ENCODE data around the gene EIF4G3. TPM values are rescaled to one million over a fixed set of nuclear protein-coding genes. Genes with fewer than 3 reads are reported as not detected.
A peak's percentile ranks its signal among the peaks of the same experiment; 100 is the strongest.

EIF4G3 gene
- total and polyA plus RNA-seq, 2 of the 8 experiments (the other 6 are each of a cell fraction or from before 2014, with no cell fraction given) = 47.5 to 66.6 TPM

- no peak overlapping the region for H2BK5ac ChIP-seq (ENCODE audit: low read depth, low read length)
- peaks cover 0 to 9% (median 3%) of the 10 kb centered on the region in 4 experiments; a peak in 3 of 7 replicates for H3K27me3 ChIP-seq (replicated peaks in 1 of 4; ENCODE audit: control insufficient read depth in 3 of 4, extremely low read depth in 1 of 4, insufficient read depth in 3 of 4, low read length in 3 of 4)
- no peak for TF ChIP-seq E2F6 (IDR thresholded peaks at IDR 0.05)
- H2BK120ac ChIP-seq (replicated peaks; ENCODE audit: low read depth, low read length) = no peak overlapping the region
- peaks cover 6% of the 10 kb centered on the region for H3K23me2 ChIP-seq (ENCODE audit: low read depth, low read length)
- H2AFZ ChIP-seq (ENCODE audit: low read length) = no peak overlapping the region
- ChIA-PET POLR2A (ENCODE audit: partially characterized antibody) (interaction anchor here (0.9 to 2.4 kb wide), 4 partner anchors 9 to 91 kb away, joined by 3 to 7 read pairs (median 4); no protein-coding TSS in a partner anchor), CTCF (ENCODE audit: partially characterized antibody) (interaction anchor here (0.7 kb wide), 1 partner anchor 80 kb away, joined by 3 read pairs; no protein-coding TSS in a partner anchor)
- H4K91ac ChIP-seq (replicated peaks; ENCODE audit: insufficient read length, low read length) = no peak overlapping the region
- DNase-seq (ENCODE audit: low read depth in 1 of 2, low spot score in 2 of 2) (no peak), FAIRE-seq (no peak)
- H3K4me2 ChIP-seq (ENCODE audit: insufficient read depth in 1 of 2, low read depth in 2 of 2, low read length in 2 of 2) = peak overlapping the region; percentile 68 to 90
- H4K8ac ChIP-seq (ENCODE audit: extremely low read depth, insufficient read depth, low read length) = no peak overlapping the region
- no peak overlapping the region for H3K27ac ChIP-seq (ENCODE audit: low read depth, low read length)
- H3K14ac ChIP-seq (ENCODE audit: insufficient read length) = no peak overlapping the region
- no peak overlapping the region for H2BK15ac ChIP-seq (ENCODE audit: low read length)
- H3K56ac ChIP-seq (replicated peaks; ENCODE audit: insufficient read length, low read depth, low read length) = no peak overlapping the region
- H3K4ac ChIP-seq (replicated peaks; ENCODE audit: insufficient read length, low read depth, low read length) = no peak overlapping the region
- H4K20me1 ChIP-seq (replicated peaks in 1 of 2; ENCODE audit: control insufficient read depth in 1 of 2, insufficient read depth in 2 of 2, low read length in 2 of 2) = peaks cover 7 to 12% of the 10 kb centered on the region in 2 experiments
- H3K79me2 ChIP-seq (ENCODE audit: control insufficient read depth in 1 of 2, insufficient read depth in 2 of 2, low read length in 2 of 2) = peaks cover 7 to 61% of the 10 kb centered on the region in 2 experiments
- no peak overlapping the region for H2BK20ac ChIP-seq (ENCODE audit: low read length)
- H3K4me3 ChIP-seq (ENCODE audit: extremely low read depth in 1 of 4, insufficient read depth in 2 of 4, low read depth in 3 of 4, low read length in 4 of 4) = peak overlapping the region; percentile 69 to 100 (median 86)
- H2BK12ac ChIP-seq (ENCODE audit: low read depth, low read length) = no peak overlapping the region
- 62% methylated on average over 12 of the region's 12 CpGs; no CpG with 5 or more reads in 1 of the 2 experiments for WGBS, 2 experiments (ENCODE audit: extremely low coverage in 1 of 2, insufficient coverage in 1 of 2, insufficient read length in 1 of 2, insufficient replicate concordance in 2 of 2, low coverage in 1 of 2, low lambda C conversion rate in 2 of 2, missing lambda C conversion rate in 1 of 2)
- H3K79me1 ChIP-seq (ENCODE audit: low read depth, low read length) = no peaks in the 10 kb centered on the region
- H2AK5ac ChIP-seq (ENCODE audit: low read depth, low read length) = no peak overlapping the region
- H3K23ac ChIP-seq (ENCODE audit: insufficient read length) = no peak overlapping the region
- H3K18ac ChIP-seq (ENCODE audit: extremely low read depth, low read length) = no peak overlapping the region
- H3K4me1 ChIP-seq (replicated peaks in 1 of 4; ENCODE audit: control insufficient read depth in 3 of 4, insufficient read depth in 4 of 4, low read length in 3 of 4) = peaks cover 0 to 1% (median 0%) of the 10 kb centered on the region in 4 experiments; a peak in 3 of 7 replicates
- H4K5ac ChIP-seq (ENCODE audit: insufficient read length, low read depth, low read length) = no peak overlapping the region
- peaks cover 0 to 14% (median 2%) of the 10 kb centered on the region in 4 experiments; a peak in 3 of 8 replicates for H3K36me3 ChIP-seq (ENCODE audit: control insufficient read depth in 2 of 4, insufficient read depth in 4 of 4, low read length in 3 of 4)
- no peaks in the 10 kb centered on the region for H3K9me3 ChIP-seq (ENCODE audit: insufficient read depth in 2 of 2, low read depth in 1 of 2, low read length in 1 of 2)
- H3K9ac ChIP-seq (replicated peaks in 1 of 4; ENCODE audit: extremely low read depth in 1 of 4, low read depth in 3 of 4, low read length in 3 of 4) = peak overlapping the region in 3 of 4 experiments; percentile 18 to 69 (median 53); a peak in 2 of 7 replicates
Measured at GRCh38 chr1:21174654-21175323, 1.9 kb downstream of the EIF4G3 start.
